ENCODE data around the gene CLEC2A.

GRCh38 chr12:9969673-9970072 lies 37.5 kb upstream of the CLEC2A start:
- no peak for TF ChIP-seq POLR2A (IDR thresholded peaks at IDR 0.05)
- TF ChIP-seq CTCF (IDR thresholded peaks at IDR 0.05) = no peak
